Measurements from ENCODE around the gene MEGF10. TPM values are rescaled to one million over a fixed set of nuclear protein-coding genes. Genes with fewer than 3 reads are reported as not detected.
A peak's percentile ranks its signal among the peaks of the same experiment; 100 is the strongest.

Gene MEGF10
- not detected in 2 replicates for total RNA-seq (2013; cell fraction: nucleolus; rRNA removed)
- total RNA-seq (2014; rRNA removed) (0.06 and 0.11 TPM in 2 replicates), total RNA-seq (2014; rRNA removed; fragmentation: Illumina TruSeq; extraction: Trizol) (0.69 TPM in 1 of 2 replicates, not detected in the other), total RNA-seq (2021) (0.05 and 0.13 TPM in 2 replicates), polyA plus RNA-seq (2011; rRNA removed) (not detected in 2 replicates), polyA plus RNA-seq (2014; fragmentation: Illumina TruSeq; extraction: Trizol) (0.04 TPM in 1 of 2 replicates, not detected in the other), polyA plus RNA-seq (2014; fragmentation: Nextera tagmentation; extraction: Ambion mirVana) (not detected), polyA plus RNA-seq (2014; rRNA removed) (0.03 TPM in 1 of 2 replicates, not detected in the other), polyA plus RNA-seq (2016; fragmentation: Nextera tagmentation; extraction: Ambion mirVana) (under 1 TPM in 1 of 2 experiments, not detected in 1; 0.21 TPM), polyA minus RNA-seq (2011; rRNA and poly(A)+ RNA removed) (0.07 TPM in 1 of 2 replicates, not detected in the other), Bru-seq, nascent RNA (percentile 2 among the genes with signal in this experiment), BruChase-seq, experiment 1, labeled RNA remaining after a 6-hour chase (percentile 5 among the genes with signal in this experiment), BruChase-seq, experiment 2, labeled RNA remaining after a 2-hour chase (percentile 3 among the genes with signal in this experiment)
- polyA plus RNA-seq (2011; ENCODE audit: low read depth) = not detected
- not detected in 2 replicates for polyA plus RNA-seq (2011; cell fraction: cytosol; rRNA removed)
- polyA plus RNA-seq (2011; cell fraction: nucleus; rRNA removed) = 0.01 and 0.09 TPM in 2 replicates
- 0.12 TPM in 1 of 2 replicates, not detected in the other for polyA plus RNA-seq (2012)
- not detected in 2 replicates for polyA minus RNA-seq (2011; cell fraction: cytosol; rRNA and poly(A)+ RNA removed)
- polyA minus RNA-seq (2011; cell fraction: nucleus; rRNA and poly(A)+ RNA removed) = not detected in 2 replicates
- long read RNA-seq, experiment 1 = 0 reads
- long read RNA-seq, experiment 2 = 0 reads

DNA sequence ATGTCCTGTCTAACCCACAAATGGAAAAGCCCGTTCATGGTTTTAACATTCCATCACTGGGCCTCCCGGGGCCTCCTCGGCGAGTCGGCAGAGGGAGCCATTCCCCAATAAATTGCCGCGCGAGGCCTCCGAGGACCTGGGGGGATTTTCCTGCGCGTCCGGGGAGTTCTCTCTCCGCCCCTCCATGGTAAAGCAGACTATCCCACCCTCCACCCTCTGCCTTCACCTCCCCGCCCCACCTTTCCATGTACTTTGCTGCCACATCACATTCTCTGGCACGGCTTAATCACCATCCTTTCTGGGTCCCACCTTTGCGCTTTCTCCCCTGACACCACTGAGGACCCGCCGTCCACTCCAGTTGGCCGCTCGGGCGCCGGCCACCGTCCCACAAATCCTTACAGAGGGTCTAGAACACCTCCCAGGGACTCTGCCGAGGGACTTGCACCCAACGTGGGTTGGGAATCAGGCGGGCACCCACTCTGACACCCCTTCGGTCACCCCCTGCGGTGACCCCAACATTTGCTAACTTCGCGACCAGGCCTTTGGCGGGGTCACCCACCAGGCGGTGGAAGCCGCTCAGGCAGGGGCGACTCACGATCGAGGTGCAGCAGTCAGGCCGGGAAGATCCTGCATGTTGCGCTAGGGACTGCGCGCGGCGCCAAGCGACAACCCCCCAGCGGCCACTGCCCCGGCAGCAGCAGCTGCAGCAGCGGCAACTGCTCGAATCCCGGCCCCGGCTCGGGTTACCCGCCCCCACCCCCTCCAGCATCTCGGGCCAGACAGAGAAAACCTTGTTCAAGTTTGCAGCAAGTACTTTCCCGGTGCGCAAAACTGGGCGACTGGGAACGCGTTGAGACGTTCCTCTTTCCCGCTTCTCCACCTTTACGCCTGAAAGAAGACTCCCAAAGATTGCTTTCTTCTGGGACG, at the start of gene MEGF10:
Gene MEGF10, plus strand, starts transcription at position 778 of the 927 bp plus-strand sequence. CDS start 40,513 bp downstream, outside the sequence.
- ChIA-PET CTCF (no interaction called here), POLR2A (no interaction called here), SMC1A (ENCODE audit: uncharacterized antibody, unreplicated experiment) (no interaction called here), RAD21 (ENCODE audit: unreplicated experiment) (no interaction called here)
- no TSS peak for BruUV-seq (replicated peaks)
- intact Hi-C loops (cut with micrococcal nuclease; ENCODE audit: unreplicated experiment) = loop anchor here (1.0 to 2.0 kb wide), 2 partner anchors 153 to 203 kb away; no protein-coding TSS in a partner anchor
- Histone ChIP-seq H4K20me1 (ENCODE audit: control insufficient read depth, insufficient read depth) (no peaks in the 10 kb centered on the region; the same call in 1 of the 2 replicates), H3K27ac (ENCODE audit: control insufficient read depth, insufficient read depth) (no peak within 1 kb of the TSS), H3K9me3 (replicated peaks; ENCODE audit: control insufficient read depth, insufficient read depth, low read length) (no peaks in the 10 kb centered on the region; the same call in 2 of the 3 replicates), H3K36me3 (ENCODE audit: control insufficient read depth in 2 of 2, insufficient read depth in 2 of 2, low read length in 1 of 2) (no peaks in the 10 kb centered on the region), H3K79me2 (ENCODE audit: control insufficient read depth, insufficient read depth, low read length) (no peaks in the 10 kb centered on the region), H3K9ac (ENCODE audit: control insufficient read depth, insufficient read depth, low read length) (no peak within 1 kb of the TSS), H3K4me1 (ENCODE audit: control insufficient read depth, insufficient read depth, low read length) (no peaks in the 10 kb centered on the region), H3K4me2 (ENCODE audit: control insufficient read depth, insufficient read depth) (no peak within 1 kb of the TSS), H3K27me3 (replicated peaks in 1 of 2; ENCODE audit: control insufficient read depth in 2 of 2, insufficient read depth in 2 of 2, low read length in 1 of 2) (peaks cover 1 to 13% of the 10 kb centered on the region in 2 experiments), H3K4me3 (no peak within 1 kb of the TSS), H2AFZ (ENCODE audit: control insufficient read depth, low read depth, low read length) (no peak within 1 kb of the TSS)
- ATAC-seq (peak; percentile 77), DNase-seq (ENCODE audit: low read depth, low spot score) (no peak), FAIRE-seq (no peak)
- WGBS (ENCODE audit: insufficient coverage, insufficient replicate concordance, low lambda C conversion rate, missing lambda C conversion rate) = 10% methylated on average over 60 of the region's 61 CpGs
- in situ Hi-C loops (cut with MboI) = no loop called here
- TF ChIP-seq PAX5 (IDR thresholded peaks at IDR 0.05; ENCODE audit: borderline replicate concordance, low read depth, low read length) (no peak), TARDBP (IDR thresholded peaks at IDR 0.05; ENCODE audit: borderline replicate concordance) (no peak), NR2C1 (IDR thresholded peaks at IDR 0.05) (no peak), SUPT20H (IDR thresholded peaks at IDR 0.05; ENCODE audit: borderline replicate concordance, control insufficient read depth, low read depth, low read length) (no peak), EGR1 (IDR thresholded peaks at IDR 0.05; ENCODE audit: borderline replicate concordance in 1 of 2, low read depth in 2 of 2, low read length in 2 of 2) (no peak), RB1 (IDR thresholded peaks at IDR 0.05; ENCODE audit: borderline replicate concordance) (no peak), SMC3 (IDR thresholded peaks at IDR 0.05; ENCODE audit: borderline replicate concordance, low read length) (peak; percentile 80), TCF12 (IDR thresholded peaks at IDR 0.05; ENCODE audit: low read depth, low read length) (no peak), NR2C2 (IDR thresholded peaks at IDR 0.05; ENCODE audit: borderline replicate concordance, control insufficient read depth, insufficient read length, low read depth) (no peak), CHD1 (IDR thresholded peaks at IDR 0.05; ENCODE audit: low read depth, low read length) (no peak), RAD21 (IDR thresholded peaks at IDR 0.05; ENCODE audit: insufficient read depth, low read depth, low read length) (peak; percentile 89), POU2F2 (IDR thresholded peaks at IDR 0.05; ENCODE audit: borderline replicate concordance, low read depth, low read length) (no peak), LARP7 (IDR thresholded peaks at IDR 0.05) (no peak)
- TF ChIP-seq, protein P1, sequence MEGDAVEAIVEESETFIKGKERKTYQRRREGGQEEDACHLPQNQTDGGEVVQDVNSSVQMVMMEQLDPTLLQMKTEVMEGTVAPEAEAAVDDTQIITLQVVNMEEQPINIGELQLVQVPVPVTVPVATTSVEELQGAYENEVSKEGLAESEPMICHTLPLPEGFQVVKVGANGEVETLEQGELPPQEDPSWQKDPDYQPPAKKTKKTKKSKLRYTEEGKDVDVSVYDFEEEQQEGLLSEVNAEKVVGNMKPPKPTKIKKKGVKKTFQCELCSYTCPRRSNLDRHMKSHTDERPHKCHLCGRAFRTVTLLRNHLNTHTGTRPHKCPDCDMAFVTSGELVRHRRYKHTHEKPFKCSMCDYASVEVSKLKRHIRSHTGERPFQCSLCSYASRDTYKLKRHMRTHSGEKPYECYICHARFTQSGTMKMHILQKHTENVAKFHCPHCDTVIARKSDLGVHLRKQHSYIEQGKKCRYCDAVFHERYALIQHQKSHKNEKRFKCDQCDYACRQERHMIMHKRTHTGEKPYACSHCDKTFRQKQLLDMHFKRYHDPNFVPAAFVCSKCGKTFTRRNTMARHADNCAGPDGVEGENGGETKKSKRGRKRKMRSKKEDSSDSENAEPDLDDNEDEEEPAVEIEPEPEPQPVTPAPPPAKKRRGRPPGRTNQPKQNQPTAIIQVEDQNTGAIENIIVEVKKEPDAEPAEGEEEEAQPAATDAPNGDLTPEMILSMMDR (IDR thresholded peaks at IDR 0.05 in 2 of 3, conservative IDR thresholded peaks at IDR 0.05 in 1 of 3; ENCODE audit: control insufficient read depth in 2 of 3, extremely low read depth in 1 of 3, insufficient read depth in 1 of 3, low read depth in 3 of 3, low read length in 3 of 3) = peak; percentile 57 to 62 (median 61)
